HG03378 (cell line): Measurements from ENCODE around the gene VEGFA.

Experiments
- ATAC-seq: cut with Tn5 transposase; IDR thresholded peaks from one replicate; pipeline ENCODE4 v1.9.1; 2021; ENCODE audit warnings: mild to moderate bottlenecking, moderate library complexity; ENCODE audit not compliant: unreplicated experiment

The VEGFA gene

GRCh38 chr6:43800746-43801494 lies 30.9 kb downstream of the VEGFA start:
- ATAC-seq: no peak

GRCh38 chr6:43801495-43802181 lies 31.6 kb downstream of the VEGFA start:
- no peak for ATAC-seq

- no peak for ATAC-seq
Observed at GRCh38 chr6:43803055-43803782, 33.2 kb downstream of the VEGFA start.

- ATAC-seq: no peak
Observed at GRCh38 chr6:43803783-43804549, 34.0 kb downstream of the VEGFA start.

- ATAC-seq: no peak
Observed at GRCh38 chr6:43804550-43805223, 34.7 kb downstream of the VEGFA start.

GRCh38 chr6:43805699-43806042 lies 35.7 kb downstream of the VEGFA start:
- ATAC-seq: no peak

- ATAC-seq: no peak
Observed at GRCh38 chr6:43806043-43806757, 36.2 kb downstream of the VEGFA start.

- ATAC-seq: no peak
Observed at GRCh38 chr6:43806758-43807227, 36.8 kb downstream of the VEGFA start.

- no peak for ATAC-seq
Observed at GRCh38 chr6:43807228-43808061, 37.4 kb downstream of the VEGFA start.

GRCh38 chr6:43808412-43808811 lies 38.4 kb downstream of the VEGFA start:
- no peak for ATAC-seq

GRCh38 chr6:43809417-43810305 lies 39.6 kb downstream of the VEGFA start:
- no peak for ATAC-seq

GRCh38 chr6:43810965-43811732 lies 41.1 kb downstream of the VEGFA start:
- no peak for ATAC-seq

GRCh38 chr6:43811733-43812099 lies 41.7 kb downstream of the VEGFA start:
- no peak for ATAC-seq

- ATAC-seq: no peak
Observed at GRCh38 chr6:43812850-43813578, 43.0 kb downstream of the VEGFA start.

GRCh38 chr6:43814111-43814510 lies 44.1 kb downstream of the VEGFA start:
- ATAC-seq: no peak

GRCh38 chr6:43814865-43815264 lies 44.9 kb downstream of the VEGFA start:
- ATAC-seq: no peak

GRCh38 chr6:43817192-43817591 lies 47.2 kb downstream of the VEGFA start:
- no peak for ATAC-seq
